GM21390 (cell line): ENCODE measurements around the gene GSG1L.

Experiments
- ATAC-seq: cut with Tn5 transposase; IDR thresholded peaks from one replicate; pipeline ENCODE4 v1.9.1; 2021; ENCODE audit not compliant: unreplicated experiment

The GSG1L gene

GRCh38 chr16:27742333-27742732, 321.2 kb downstream of the GSG1L start:
- ATAC-seq: no peak

DNA sequence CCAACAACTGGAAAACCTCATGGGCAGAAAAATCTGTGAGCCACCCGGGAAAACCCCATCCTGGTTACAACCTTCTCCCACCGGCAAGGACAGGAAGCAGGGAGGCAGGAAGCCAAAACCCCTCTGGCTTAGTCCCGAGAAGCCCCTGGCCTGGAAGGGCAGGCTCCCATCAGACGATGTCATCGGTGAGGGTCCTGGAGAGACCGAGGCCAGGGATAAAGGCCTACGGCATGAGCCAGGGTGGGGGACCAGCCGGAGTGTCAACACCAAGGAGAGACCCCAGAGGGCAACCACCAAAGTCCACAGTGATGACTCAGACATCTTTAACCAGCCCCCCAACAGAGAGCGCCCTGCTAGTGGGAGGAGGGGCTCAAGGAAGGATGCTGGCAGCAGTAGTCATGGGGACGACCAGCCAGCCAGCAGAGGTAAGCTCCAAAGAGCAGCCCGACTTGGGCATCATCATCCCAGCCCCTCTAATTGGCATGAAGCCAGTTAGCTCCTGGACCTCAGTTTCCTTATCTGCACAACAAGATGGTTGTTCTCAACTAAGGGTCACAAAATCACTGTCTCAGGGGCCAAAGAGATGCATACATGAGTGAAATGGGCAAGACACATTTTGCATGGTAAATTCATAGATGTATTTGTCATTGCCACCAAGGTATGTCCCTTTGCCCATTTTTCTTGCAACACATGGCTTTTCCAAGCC, 322.9 kb downstream of the GSG1L start:
- no peak for ATAC-seq

DNA sequence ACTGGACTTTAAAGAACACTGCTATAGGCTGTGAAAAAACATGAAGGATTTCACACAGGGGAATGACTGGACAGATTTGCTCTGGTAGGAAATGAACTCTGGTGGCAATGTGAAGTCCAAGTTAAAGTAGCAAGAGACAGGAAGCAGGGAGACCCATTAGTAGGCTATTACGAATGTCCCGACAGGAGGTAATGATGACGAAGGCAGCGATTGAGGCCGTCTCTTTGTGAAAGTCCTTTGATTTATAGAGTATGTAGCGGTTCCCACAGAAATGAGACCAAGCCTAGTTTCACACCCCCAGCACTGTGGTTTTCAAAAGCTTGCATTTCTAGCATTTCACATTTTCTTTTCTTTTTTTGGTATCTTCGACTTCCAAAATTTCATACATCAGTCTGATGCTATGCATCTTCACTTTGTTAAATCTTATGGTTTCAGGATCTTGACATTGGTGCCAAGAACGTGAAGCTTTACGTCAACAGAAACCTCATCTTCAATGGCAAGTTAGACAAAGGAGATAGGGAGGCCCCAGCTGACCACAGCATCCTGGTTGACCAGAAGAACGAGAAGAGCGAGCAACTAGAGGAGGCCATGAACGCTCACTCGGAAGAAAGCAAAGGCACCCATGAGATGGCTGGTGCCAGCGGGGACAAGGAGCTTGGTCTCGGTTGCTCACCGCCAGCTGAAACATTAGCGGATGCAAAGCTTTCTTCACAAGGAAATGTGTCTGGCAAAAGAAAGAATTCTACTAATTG, 323.7 kb downstream of the GSG1L start:
- ATAC-seq: no peak

DNA sequence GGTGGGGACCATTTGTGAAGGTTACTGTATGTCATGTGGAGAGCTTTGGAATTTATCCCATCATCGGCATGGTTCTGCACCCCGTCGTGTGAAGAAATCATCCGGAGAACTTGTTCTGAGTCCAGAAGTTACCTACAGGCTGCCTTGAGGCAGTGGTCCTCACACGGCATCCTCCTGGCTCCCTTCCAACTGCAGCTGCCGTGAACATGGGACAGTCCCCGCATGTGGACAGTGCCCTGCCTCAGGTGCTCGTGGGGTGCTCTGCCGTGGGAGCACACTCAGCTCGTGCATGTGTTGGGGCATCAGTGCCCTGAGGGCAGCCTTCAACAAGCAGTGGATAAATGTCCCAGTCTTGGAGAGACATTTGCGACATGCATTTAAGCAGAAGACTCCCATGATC, 324.9 kb downstream of the GSG1L start:
- no peak for ATAC-seq
